ENCODE results near the gene DACT2. TPM values are rescaled to one million over a fixed set of nuclear protein-coding genes. Genes with fewer than 3 reads are reported as not detected.
A peak's percentile ranks its signal among the peaks of the same experiment; 100 is the strongest.

Gene DACT2
- total RNA-seq, 1 experiment from 2014 or later = not detected

DNA sequence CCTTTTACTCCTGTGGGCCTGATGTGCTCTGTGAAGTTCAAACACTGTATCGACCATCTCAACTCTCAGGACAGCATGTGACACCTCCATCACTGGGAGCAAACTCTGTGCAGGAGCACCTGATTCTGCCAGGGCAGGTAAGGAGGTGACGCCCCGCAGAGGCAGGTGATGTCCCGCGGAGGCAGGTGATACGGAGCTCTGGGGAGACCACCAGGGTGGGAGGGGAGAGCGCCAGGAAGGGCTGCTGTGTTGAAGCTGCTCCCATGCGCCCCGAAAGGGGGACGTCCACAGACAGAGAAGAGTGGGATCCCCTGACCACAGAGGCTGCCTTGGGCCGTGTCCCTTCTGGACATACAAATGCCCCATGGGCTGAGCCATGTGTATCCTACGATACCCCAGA is 58.3 kb downstream of the DACT2 start:
- Histone ChIP-seq H3K4me1 (replicated peaks) (no peaks in the 10 kb centered on the region), H3K27me3 (replicated peaks) (no peaks in the 10 kb centered on the region), H3K9me3 (replicated peaks) (no peaks in the 10 kb centered on the region), H3K4me3 (no peak overlapping the region), H3K27ac (no peak overlapping the region), H3K36me3 (no peaks in the 10 kb centered on the region)
- no peak for DNase-seq (ENCODE audit: low read depth in 1 of 2, low spot score in 2 of 2)

DNA sequence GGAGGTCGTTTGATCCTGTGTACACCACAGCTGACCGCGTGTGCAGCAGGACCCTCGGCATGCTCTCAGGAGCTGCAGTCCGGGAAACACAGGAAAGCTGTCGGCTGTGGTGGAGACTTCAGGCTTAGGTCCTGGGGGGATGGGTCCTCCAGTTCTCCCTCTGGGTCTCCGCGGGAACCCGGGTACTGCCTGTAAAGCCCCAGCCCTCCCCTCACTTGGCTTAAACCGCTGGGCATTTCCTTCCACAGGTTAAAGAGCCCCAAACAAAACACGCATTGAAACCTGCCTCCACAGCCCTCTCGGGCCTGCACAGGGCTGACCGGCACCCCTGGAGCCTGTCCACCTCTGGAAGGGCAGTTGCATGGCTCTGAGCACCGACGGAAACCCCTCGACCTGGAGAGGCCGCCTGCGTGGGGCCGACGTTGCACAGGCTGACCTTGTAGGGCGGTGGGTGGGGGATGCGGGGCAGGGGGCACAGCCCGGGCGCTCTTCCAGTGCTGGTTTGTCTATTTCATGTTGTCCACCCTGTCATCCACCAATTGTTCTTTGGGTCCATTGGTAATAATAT is 59.1 kb downstream of the DACT2 start:
- H3K4me1 ChIP-seq (replicated peaks) = no peaks in the 10 kb centered on the region
- H3K9me3 ChIP-seq (replicated peaks) = no peaks in the 10 kb centered on the region
- H3K36me3 ChIP-seq = no peaks in the 10 kb centered on the region

GRCh38 chr6:168258795-168259194 is 60.8 kb downstream of the DACT2 start:
- Histone ChIP-seq H3K27ac (no peak overlapping the region), H3K36me3 (no peaks in the 10 kb centered on the region), H3K4me3 (no peak overlapping the region), H3K27me3 (replicated peaks) (no peaks in the 10 kb centered on the region), H3K9me3 (replicated peaks) (no peaks in the 10 kb centered on the region), H3K4me1 (replicated peaks) (no peaks in the 10 kb centered on the region)
- peak in 1 of 2 experiments; percentile 9 for DNase-seq (ENCODE audit: low read depth in 1 of 2, low spot score in 2 of 2)

More for the DNA sequence above, 59.1 kb downstream of the DACT2 start:
- DNase-seq (ENCODE audit: low read depth in 1 of 2, low spot score in 2 of 2) = no peak
- H3K27ac ChIP-seq = no peak overlapping the region
- H3K4me3 ChIP-seq = no peak overlapping the region
- H3K27me3 ChIP-seq (replicated peaks) = no peaks in the 10 kb centered on the region

DNA sequence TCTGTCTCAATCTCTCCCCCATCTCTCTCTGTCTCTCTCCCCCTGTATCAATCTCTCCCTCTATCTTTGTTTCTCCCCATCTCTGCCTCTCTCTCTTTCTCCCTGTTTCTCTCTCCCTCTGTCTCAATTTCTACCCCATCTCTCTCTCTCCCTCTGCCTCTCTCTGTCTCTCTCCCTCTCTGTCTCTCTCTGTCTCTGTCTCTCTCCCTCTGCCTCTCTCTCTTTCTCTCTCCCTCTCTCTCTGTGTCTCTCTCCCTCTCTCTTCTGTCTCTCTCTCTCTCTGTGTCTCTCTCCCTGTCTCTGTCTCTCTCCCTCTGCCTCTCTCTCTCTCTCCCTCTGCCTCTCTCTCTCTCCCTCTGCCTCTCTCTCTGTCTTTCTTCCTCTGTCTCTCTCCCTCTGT is 62.6 kb downstream of the DACT2 start:
- H3K4me1 ChIP-seq (replicated peaks) = no peaks in the 10 kb centered on the region
- H3K9me3 ChIP-seq (replicated peaks) = no peaks in the 10 kb centered on the region
- H3K27me3 ChIP-seq (replicated peaks) = no peaks in the 10 kb centered on the region
- H3K36me3 ChIP-seq = no peaks in the 10 kb centered on the region
- H3K27ac ChIP-seq = no peak overlapping the region
- DNase-seq (ENCODE audit: low read depth in 1 of 2, low spot score in 2 of 2) = peak in 1 of 2 experiments; percentile 1
- H3K4me3 ChIP-seq = no peak overlapping the region

Other genes starting within 250 kb of the DACT2 start
- not detected in 2 replicates for gene FRMD1, start 240.6 kb downstream of the DACT2 start, total RNA-seq (2014; rRNA removed; shearing (Covaris generic))
- not detected in 2 replicates for gene SMOC2, start 121.4 kb upstream of the DACT2 start, total RNA-seq (2014; rRNA removed; shearing (Covaris generic))